ENCODE results near the gene MMP24OS. TPM values are rescaled to one million over a fixed set of nuclear protein-coding genes. Genes with fewer than 3 reads are reported as not detected.

The MMP24OS gene
- total and polyA plus RNA-seq, 4 donors: 5.2 to 16.0 (median 10.3) TPM

GRCh38 chr20:35314816-35315631, 37.1 kb upstream of the MMP24OS start:
- TF ChIP-seq REST (IDR thresholded peaks at IDR 0.05) (no peak), YY1 (IDR thresholded peaks at IDR 0.05) (no peak), FOXA2 (IDR thresholded peaks at IDR 0.05) (no peak), ZBTB33 (IDR thresholded peaks at IDR 0.05) (no peak), MAX (IDR thresholded peaks at IDR 0.05) (no peak), EGR1 (IDR thresholded peaks at IDR 0.05; ENCODE audit: low read depth in 2 of 2) (no peak), RAD21 (IDR thresholded peaks at IDR 0.05) (no peak), SP1 (IDR thresholded peaks at IDR 0.05) (no peak), TAF1 (conservative IDR thresholded peaks at IDR 0.05) (no peak), JUND (IDR thresholded peaks at IDR 0.05) (no peak), RXRA (IDR thresholded peaks at IDR 0.05) (no peak), HNF4G (IDR thresholded peaks at IDR 0.05) (no peak), HNF4A (conservative IDR thresholded peaks at IDR 0.05) (no peak), ATF3 (IDR thresholded peaks at IDR 0.05) (no peak), GABPA (IDR thresholded peaks at IDR 0.05 in 1 of 2, conservative IDR thresholded peaks at IDR 0.05 in 1 of 2) (no peak), NR2F2 (IDR thresholded peaks at IDR 0.05) (no peak), CTCF (IDR thresholded peaks at IDR 0.05; ENCODE audit: low read depth, low read length, missing input control) (no peak), FOXA1 (IDR thresholded peaks at IDR 0.05) (no peak)
- Histone ChIP-seq H3K4me1 (ENCODE audit: control insufficient read depth in 4 of 4, insufficient read depth in 4 of 4, low read length in 3 of 4) (peaks cover 0 to 6% (median 0%) of the 10 kb centered on the region in 4 donors), H3K27ac (ENCODE audit: low read depth in 1 of 2, low read length in 2 of 2) (no peak overlapping the region), H3K4me3 (ENCODE audit: low read depth in 1 of 3, low read length in 3 of 3) (no peak overlapping the region), H3K27me3 (ENCODE audit: control insufficient read depth in 4 of 4, insufficient read depth in 4 of 4, low read length in 3 of 4) (no peaks in the 10 kb centered on the region), H3K36me3 (ENCODE audit: control insufficient read depth in 4 of 4, insufficient read depth in 3 of 4, low read depth in 1 of 4, low read length in 3 of 4) (peaks cover 0 to 4% (median 0%) of the 10 kb centered on the region in 4 donors), H3K9me3 (ENCODE audit: control insufficient read depth in 4 of 4, low read length in 3 of 4) (no peaks in the 10 kb centered on the region), H3K9ac (ENCODE audit: low read depth in 1 of 2, low read length in 2 of 2) (no peak overlapping the region)
- no peak for DNase-seq (ENCODE audit: low spot score)
- WGBS: 89% methylated on average over 3 of the region's 3 CpGs
